ENCODE data around the gene ANAPC10.
"Not testable (repeated sequence)": the region's sequence is repeated elsewhere in the genome, so short reads cannot be mapped to it uniquely, and the experiment has no call there.

DNA sequence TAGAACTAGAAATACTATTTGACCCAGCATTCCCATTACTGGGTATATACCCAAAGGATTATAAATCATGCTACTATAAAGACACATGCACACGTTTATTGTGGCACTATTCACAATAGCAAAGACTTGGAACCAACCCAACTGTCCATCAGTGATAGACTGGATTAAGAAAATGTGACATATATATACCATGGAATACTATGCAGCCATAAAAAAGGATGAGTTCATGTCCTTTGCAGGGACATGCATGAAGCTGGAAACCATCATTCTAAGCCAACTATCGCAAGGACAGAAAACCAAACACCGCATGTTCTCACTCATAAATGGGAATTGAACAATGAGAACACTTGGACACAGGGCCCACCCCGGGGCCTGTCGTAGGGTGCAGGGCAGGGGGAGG lies 97.3 kb downstream of the ANAPC10 start:
- not testable (repeated sequence) for TF ChIP-seq EZH2phosphoT487 (IDR thresholded peaks at IDR 0.05; ENCODE audit: borderline replicate concordance, low read length); CTCF (IDR thresholded peaks at IDR 0.05; ENCODE audit: low read depth, low read length, poor library complexity, severe bottlenecking)

All from DOHH2 (cell line).